Activated T-helper 2 cell treated with anti-CD3 and anti-CD28 coated beads, Interferon-gamma antibody, Interleukin-2, Interleukin-4, amounts not matched to agents 10 μg/mL and 5 μg/mL and 100 μg/mL, durations not matched to agents 14 hours and 24 hours and 36 hours (primary cell): ENCODE data around the gene CDC42SE1. TPM values are rescaled to one million over a fixed set of nuclear protein-coding genes. Genes with fewer than 3 reads are reported as not detected.

Experiments used
- DNase-seq: peaks from one replicate; pipeline ENCODE4 v3.0.0; 2021; ENCODE audit warnings: low spot score
- H3K27ac Mint-ChIP-seq: one replicate; pipeline ENCODE4 v1.8.0; 2021; ENCODE audit warnings: mixed read lengths
- H3K27me3 Mint-ChIP-seq: one replicate; pipeline ENCODE4 v1.8.0; 2021; ENCODE audit warnings: low read depth, mixed read lengths
- H3K36me3 Mint-ChIP-seq: one replicate; pipeline ENCODE4 v1.8.0; 2021; ENCODE audit warnings: low read depth, mixed read lengths
- H3K4me1 Mint-ChIP-seq: one replicate; pipeline ENCODE4 v1.8.0; 2021; ENCODE audit warnings: low read depth, mixed read lengths
- H3K4me3 Mint-ChIP-seq: one replicate; pipeline ENCODE4 v1.8.0; 2021; ENCODE audit warnings: low read depth, mild to moderate bottlenecking, moderate library complexity, mixed read lengths
- H3K9me3 Mint-ChIP-seq: one replicate; pipeline ENCODE4 v1.8.0; 2021; ENCODE audit warnings: mixed read lengths
- intact Hi-C: fragments of 100-400 bp; cut with micrococcal nuclease; formaldehyde crosslinking; loops from one replicate; pipeline ENCODE4 v1.15.1; 2023
- total RNA-seq: library from RNA; stranded (reverse); gene quantifications from 2 replicates; pipeline ENCODE4 v1.2.3, GENCODE V29; 2022

The CDC42SE1 gene
- total RNA-seq, 1 donor from 2014 or later: 176 TPM

GRCh38 chr1:151048645-151049032, 10.8 kb downstream of the CDC42SE1 start:
- Mint-ChIP-seq H3K4me1 (peaks cover 12% of the 10 kb centered on the region), H3K4me3 (peak overlapping the region; percentile 86), H3K27ac (no peak overlapping the region), H3K27me3 (no peaks in the 10 kb centered on the region), H3K9me3 (no peaks in the 10 kb centered on the region), H3K36me3 (peaks cover 39% of the 10 kb centered on the region)
- no peak for DNase-seq
- intact Hi-C loops: loop anchor here (1.0 kb wide), 1 partner anchor 9 kb away; no protein-coding TSS in a partner anchor

GRCh38 chr1:151047925-151048644, 11.3 kb downstream of the CDC42SE1 start:
- peak overlapping the region; percentile 86 for H3K4me3 Mint-ChIP-seq
- no peaks in the 10 kb centered on the region for H3K9me3 Mint-ChIP-seq
- H3K4me1 Mint-ChIP-seq: peaks cover 14% of the 10 kb centered on the region
- intact Hi-C loops: loop anchor here (1.0 to 2.0 kb wide), 2 partner anchors 9 to 39 kb away; partner anchors contain the start of gene PRUNE1
- peak; percentile 52 for DNase-seq
- H3K27me3 Mint-ChIP-seq: no peaks in the 10 kb centered on the region
- H3K36me3 Mint-ChIP-seq: peaks cover 33% of the 10 kb centered on the region
- H3K27ac Mint-ChIP-seq: peak overlapping the region; percentile 77

GRCh38 chr1:151047591-151047924, 11.9 kb downstream of the CDC42SE1 start, which contains the start of gene C1orf56:
TSS of gene C1orf56 (plus strand) at chr1:151047751. CDS start at chr1:151047848, 97 bp downstream.
- Mint-ChIP-seq H3K4me1 (peaks cover 18% of the 10 kb centered on the region), H3K27ac (peak within 1 kb of the TSS; percentile 77), H3K27me3 (no peaks in the 10 kb centered on the region), H3K9me3 (no peaks in the 10 kb centered on the region), H3K4me3 (peak within 1 kb of the TSS; percentile 86), H3K36me3 (peaks cover 30% of the 10 kb centered on the region)
- intact Hi-C loops: loop anchor here (2.0 kb wide), 1 partner anchor 39 kb away; the partner anchor contains the start of gene PRUNE1
- peak; percentile 42 for DNase-seq

GRCh38 chr1:151043163-151043562, 16.3 kb downstream of the CDC42SE1 start:
- intact Hi-C loops: no loop called here
- Mint-ChIP-seq H3K36me3 (peaks cover 2% of the 10 kb centered on the region), H3K27ac (no peak overlapping the region), H3K4me3 (no peak overlapping the region), H3K9me3 (no peaks in the 10 kb centered on the region), H3K27me3 (no peaks in the 10 kb centered on the region), H3K4me1 (peaks cover 8% of the 10 kb centered on the region)
- no peak for DNase-seq

- H3K4me1 Mint-ChIP-seq: peaks cover 6% of the 10 kb centered on the region
- no peaks in the 10 kb centered on the region for H3K9me3 Mint-ChIP-seq
- intact Hi-C loops: no loop called here
- H3K27me3 Mint-ChIP-seq: no peaks in the 10 kb centered on the region
- peaks cover 11% of the 10 kb centered on the region for H3K36me3 Mint-ChIP-seq
- DNase-seq: no peak
- no peak overlapping the region for H3K27ac Mint-ChIP-seq
- no peak overlapping the region for H3K4me3 Mint-ChIP-seq
These were observed 19.9 kb downstream of the CDC42SE1 start for GRCh38 chr1:151039521-151039920.

- Mint-ChIP-seq H3K27me3 (no peaks in the 10 kb centered on the region), H3K27ac (no peak overlapping the region), H3K4me1 (no peaks in the 10 kb centered on the region), H3K4me3 (no peak overlapping the region), H3K9me3 (no peaks in the 10 kb centered on the region), H3K36me3 (peaks cover 19% of the 10 kb centered on the region)
- intact Hi-C loops: no loop called here
- DNase-seq: no peak
These were observed 22.4 kb downstream of the CDC42SE1 start for GRCh38 chr1:151037032-151037431.

GRCh38 chr1:151036356-151036755, 23.1 kb downstream of the CDC42SE1 start, which contains the start of gene BNIPL:
TSS of gene BNIPL (plus strand) at chr1:151036586. CDS start at chr1:151036726, 140 bp downstream.
- no peak for DNase-seq
- no peak within 1 kb of the TSS for H3K27ac Mint-ChIP-seq

GRCh38 chr1:151035167-151035566, 24.3 kb downstream of the CDC42SE1 start:
- Mint-ChIP-seq H3K27me3 (no peaks in the 10 kb centered on the region), H3K4me3 (no peak overlapping the region), H3K27ac (no peak overlapping the region), H3K36me3 (peaks cover 26% of the 10 kb centered on the region), H3K4me1 (no peaks in the 10 kb centered on the region), H3K9me3 (no peaks in the 10 kb centered on the region)
- DNase-seq: no peak
- intact Hi-C loops: no loop called here

More at GRCh38 chr1:151036356-151036755, 23.1 kb downstream of the CDC42SE1 start, which contains the start of gene BNIPL:
- Mint-ChIP-seq H3K9me3 (no peaks in the 10 kb centered on the region), H3K36me3 (peaks cover 22% of the 10 kb centered on the region), H3K4me3 (no peak within 1 kb of the TSS), H3K4me1 (no peaks in the 10 kb centered on the region), H3K27me3 (no peaks in the 10 kb centered on the region)
- intact Hi-C loops: no loop called here

GRCh38 chr1:151032164-151032563, 27.3 kb downstream of the CDC42SE1 start:
- H3K4me1 Mint-ChIP-seq: no peaks in the 10 kb centered on the region
- H3K4me3 Mint-ChIP-seq: no peak overlapping the region
- no peak for DNase-seq
- peaks cover 43% of the 10 kb centered on the region for H3K36me3 Mint-ChIP-seq
- H3K27ac Mint-ChIP-seq: no peak overlapping the region
- intact Hi-C loops: no loop called here
- no peaks in the 10 kb centered on the region for H3K9me3 Mint-ChIP-seq
- no peaks in the 10 kb centered on the region for H3K27me3 Mint-ChIP-seq

- H3K36me3 Mint-ChIP-seq: peaks cover 40% of the 10 kb centered on the region
- no peak for DNase-seq
- peaks cover 5% of the 10 kb centered on the region for H3K4me1 Mint-ChIP-seq
- no peaks in the 10 kb centered on the region for H3K9me3 Mint-ChIP-seq
- intact Hi-C loops: no loop called here
- H3K27ac Mint-ChIP-seq: no peak overlapping the region
- H3K27me3 Mint-ChIP-seq: no peaks in the 10 kb centered on the region
- no peak overlapping the region for H3K4me3 Mint-ChIP-seq
These were observed 33.0 kb downstream of the CDC42SE1 start for GRCh38 chr1:151026460-151026859.

- H3K27me3 Mint-ChIP-seq: no peaks in the 10 kb centered on the region
- no peak overlapping the region for H3K27ac Mint-ChIP-seq
- peak; percentile 72 for DNase-seq
- H3K36me3 Mint-ChIP-seq: peaks cover 33% of the 10 kb centered on the region
- H3K9me3 Mint-ChIP-seq: no peaks in the 10 kb centered on the region
- no peak overlapping the region for H3K4me3 Mint-ChIP-seq
- peaks cover 5% of the 10 kb centered on the region for H3K4me1 Mint-ChIP-seq
- intact Hi-C loops: loop anchor here (2.0 kb wide), 1 partner anchor 34 kb away; the partner anchor contains the start of gene CDC42SE1
These were observed 34.8 kb downstream of the CDC42SE1 start for GRCh38 chr1:151024540-151025146.

- no peak for DNase-seq
- H3K9me3 Mint-ChIP-seq: no peaks in the 10 kb centered on the region
- H3K36me3 Mint-ChIP-seq: peaks cover 10% of the 10 kb centered on the region
- no peak overlapping the region for H3K4me3 Mint-ChIP-seq
- intact Hi-C loops: no loop called here
- H3K27ac Mint-ChIP-seq: no peak overlapping the region
- no peaks in the 10 kb centered on the region for H3K27me3 Mint-ChIP-seq
- H3K4me1 Mint-ChIP-seq: peaks cover 15% of the 10 kb centered on the region
These were observed 45.9 kb downstream of the CDC42SE1 start for GRCh38 chr1:151013518-151013917.
